GM20000 (cell line): ENCODE data around the gene SDC1.

Source experiments
- DNase-seq: peaks from one replicate; pipeline ENCODE4 v3.0.0; 2012; ENCODE audit warnings: low spot score
- TF ChIP-seq, protein P1 (sequence below): IDR thresholded peaks from 2 replicates; pipeline ENCODE4 v1.5.1; 2012; ENCODE audit warnings: mild to moderate bottlenecking, control low read depth; ENCODE audit errors: extremely low read depth, missing control alignments

The SDC1 gene

GRCh38 chr2:20159411-20160070 is 65.4 kb downstream of the SDC1 start:
- no peak for DNase-seq
- TF ChIP-seq, protein P1, sequence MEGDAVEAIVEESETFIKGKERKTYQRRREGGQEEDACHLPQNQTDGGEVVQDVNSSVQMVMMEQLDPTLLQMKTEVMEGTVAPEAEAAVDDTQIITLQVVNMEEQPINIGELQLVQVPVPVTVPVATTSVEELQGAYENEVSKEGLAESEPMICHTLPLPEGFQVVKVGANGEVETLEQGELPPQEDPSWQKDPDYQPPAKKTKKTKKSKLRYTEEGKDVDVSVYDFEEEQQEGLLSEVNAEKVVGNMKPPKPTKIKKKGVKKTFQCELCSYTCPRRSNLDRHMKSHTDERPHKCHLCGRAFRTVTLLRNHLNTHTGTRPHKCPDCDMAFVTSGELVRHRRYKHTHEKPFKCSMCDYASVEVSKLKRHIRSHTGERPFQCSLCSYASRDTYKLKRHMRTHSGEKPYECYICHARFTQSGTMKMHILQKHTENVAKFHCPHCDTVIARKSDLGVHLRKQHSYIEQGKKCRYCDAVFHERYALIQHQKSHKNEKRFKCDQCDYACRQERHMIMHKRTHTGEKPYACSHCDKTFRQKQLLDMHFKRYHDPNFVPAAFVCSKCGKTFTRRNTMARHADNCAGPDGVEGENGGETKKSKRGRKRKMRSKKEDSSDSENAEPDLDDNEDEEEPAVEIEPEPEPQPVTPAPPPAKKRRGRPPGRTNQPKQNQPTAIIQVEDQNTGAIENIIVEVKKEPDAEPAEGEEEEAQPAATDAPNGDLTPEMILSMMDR = no peak

DNA sequence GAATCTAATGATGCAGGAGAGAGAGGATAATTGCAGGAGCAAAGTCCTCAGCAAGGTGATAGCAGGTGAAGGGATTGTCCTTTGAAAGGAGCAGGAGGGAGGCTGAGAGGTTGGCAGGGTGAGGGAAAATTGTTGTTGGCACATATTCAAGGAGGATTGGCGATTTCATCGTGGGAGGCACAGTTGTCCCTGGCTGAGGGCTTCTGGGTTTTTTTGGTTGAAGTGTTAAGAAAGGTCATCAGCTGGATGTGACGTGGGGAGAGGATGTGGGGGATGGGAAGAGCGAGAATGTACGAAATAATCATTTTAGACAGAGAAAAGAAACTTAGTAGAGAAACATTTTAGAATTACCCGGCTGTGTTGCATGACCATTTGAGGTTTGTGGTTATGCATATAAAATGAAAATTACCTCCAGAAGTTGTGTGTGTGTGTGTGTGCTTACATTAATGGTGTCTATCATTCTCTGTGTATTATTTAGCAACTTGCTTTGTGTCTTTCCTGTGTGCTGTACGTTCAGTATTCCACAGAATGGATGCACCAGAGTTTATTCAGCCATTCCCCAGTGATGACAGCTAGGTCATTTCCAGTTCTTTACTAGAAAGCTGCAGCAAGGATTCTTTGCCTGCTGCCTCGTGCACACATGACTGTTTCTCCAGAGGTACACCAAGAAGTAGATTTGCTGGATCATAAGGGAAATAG is 67.6 kb downstream of the SDC1 start:
- DNase-seq = peak; percentile 47
- TF ChIP-seq, protein P1 = no peak

DNA sequence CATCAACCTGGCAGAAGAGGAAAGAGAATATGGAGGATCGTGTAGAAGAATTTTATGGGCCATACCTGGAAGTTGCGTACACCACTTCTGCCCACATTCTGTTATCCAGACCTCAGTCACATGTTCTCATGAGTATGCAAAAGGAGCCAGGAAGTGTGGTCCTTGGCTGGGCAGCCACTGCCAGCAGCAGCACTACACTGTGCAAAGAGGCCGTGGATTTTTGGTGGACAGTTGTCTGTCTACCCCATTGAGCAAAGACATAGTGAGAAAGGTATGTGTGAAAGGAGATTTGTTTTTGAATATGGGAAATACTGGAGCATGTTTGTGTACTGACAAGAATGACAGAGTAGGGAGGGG is 68.1 kb downstream of the SDC1 start:
- no peak for DNase-seq
- TF ChIP-seq, protein P1 = no peak

DNA sequence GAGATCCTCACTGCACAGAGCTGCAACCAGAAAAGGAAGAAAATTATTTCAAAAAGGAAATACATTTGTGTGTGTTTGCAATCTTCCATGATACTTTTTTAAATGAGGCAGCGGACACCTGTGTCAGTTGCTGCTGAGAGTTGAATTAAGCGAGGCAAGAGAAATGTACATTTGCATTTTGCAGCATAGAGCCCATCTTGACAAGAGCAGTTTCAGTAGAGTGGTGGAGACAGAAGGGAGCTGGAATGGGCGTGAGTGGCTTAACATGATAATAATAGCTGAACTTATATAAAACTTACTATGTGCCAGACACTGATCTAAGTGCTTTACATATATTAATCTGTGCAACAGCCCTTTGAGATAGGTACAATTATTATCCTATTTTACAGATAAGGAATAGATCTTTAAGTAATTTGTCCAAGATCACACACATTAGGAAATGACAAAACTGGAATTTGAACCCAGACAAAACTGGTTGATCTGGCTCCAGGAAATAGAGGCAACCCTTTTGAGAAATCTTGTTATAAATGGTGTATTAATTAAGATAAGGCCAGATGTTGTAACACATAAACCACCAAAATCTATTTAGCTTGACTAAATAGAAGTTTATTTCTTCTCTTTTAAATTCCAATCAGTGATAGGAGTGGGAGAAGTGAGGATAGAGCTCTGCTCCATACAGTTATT is 68.7 kb downstream of the SDC1 start:
- no peak for DNase-seq
- TF ChIP-seq, protein P1 = no peak

GRCh38 chr2:20153131-20153851 is 71.6 kb downstream of the SDC1 start:
- TF ChIP-seq, protein P1 = no peak
- no peak for DNase-seq

GRCh38 chr2:20150806-20151571 is 73.9 kb downstream of the SDC1 start:
- peak; percentile 50 for DNase-seq
- TF ChIP-seq, protein P1 = no peak
